ENCODE measurements around the gene SCG3. TPM values are rescaled to one million over a fixed set of nuclear protein-coding genes. Genes with fewer than 3 reads are reported as not detected.

Gene SCG3
- total RNA-seq, 1 donor from 2014 or later: 1.8 TPM

- Histone ChIP-seq H3K79me2 (ENCODE audit: insufficient read depth, low read length) (no peaks in the 10 kb centered on the region), H3K4me3 (ENCODE audit: insufficient read depth, low read depth, low read length) (no peak overlapping the region), H3K9ac (ENCODE audit: low read length) (no peak overlapping the region), H3K27me3 (ENCODE audit: insufficient read depth, low read length) (peaks cover 40% of the 10 kb centered on the region), H2AFZ (ENCODE audit: low read depth, low read length) (no peak overlapping the region), H3K36me3 (ENCODE audit: insufficient read depth, low read length) (no peaks in the 10 kb centered on the region), H3K9me3 (ENCODE audit: insufficient read depth, low read depth, low read length) (no peaks in the 10 kb centered on the region), H4K20me1 (ENCODE audit: insufficient read depth, low read length) (peaks cover 3% of the 10 kb centered on the region), H3K27ac (ENCODE audit: low read depth, low read length) (no peak overlapping the region), H3K4me1 (ENCODE audit: insufficient read depth, low read length) (peaks cover 6% of the 10 kb centered on the region), H3K4me2 (ENCODE audit: low read length) (no peak overlapping the region)
- no peak overlapping the region for H3K4me3 Mint-ChIP-seq (ENCODE audit: unreplicated experiment)
- no peak overlapping the region for H3K27ac Mint-ChIP-seq (ENCODE audit: unreplicated experiment)
- TF ChIP-seq EZH2 (IDR thresholded peaks at IDR 0.05; ENCODE audit: insufficient read depth, low read length) (no peak), CTCF (IDR thresholded peaks at IDR 0.05; ENCODE audit: insufficient read depth, low read depth, low read length) (no peak)
- peaks cover 32% of the 10 kb centered on the region for H3K27me3 Mint-ChIP-seq (ENCODE audit: low read depth, unreplicated experiment)
- H3K36me3 Mint-ChIP-seq (ENCODE audit: low read depth, unreplicated experiment): no peaks in the 10 kb centered on the region
- DNase-seq (ENCODE audit: low read depth): no peak
- no peaks in the 10 kb centered on the region for H3K9me3 Mint-ChIP-seq (ENCODE audit: unreplicated experiment)
- no peak for FAIRE-seq
- H3K4me1 Mint-ChIP-seq (ENCODE audit: low read depth, unreplicated experiment): no peaks in the 10 kb centered on the region
Observed at GRCh38 chr15:51749307-51749706, 68.0 kb downstream of the SCG3 start.

- Mint-ChIP-seq H3K27me3 (ENCODE audit: low read depth, unreplicated experiment) (peaks cover 32% of the 10 kb centered on the region), H3K4me3 (ENCODE audit: unreplicated experiment) (peak overlapping the region; percentile 87)
Observed at GRCh38 chr15:51750186-51750585, 68.9 kb downstream of the SCG3 start.

More at GRCh38 chr15:51750186-51750585, 68.9 kb downstream of the SCG3 start:
- no peaks in the 10 kb centered on the region for H3K36me3 ChIP-seq (ENCODE audit: insufficient read depth, low read length)
- FAIRE-seq (no peak), DNase-seq (ENCODE audit: low read depth) (no peak)
- no peaks in the 10 kb centered on the region for H3K36me3 Mint-ChIP-seq (ENCODE audit: low read depth, unreplicated experiment)
- no peaks in the 10 kb centered on the region for H3K4me1 Mint-ChIP-seq (ENCODE audit: low read depth, unreplicated experiment)
- no peaks in the 10 kb centered on the region for H3K9me3 Mint-ChIP-seq (ENCODE audit: unreplicated experiment)
- H3K9ac ChIP-seq (ENCODE audit: low read length): no peak overlapping the region
- H2AFZ ChIP-seq (ENCODE audit: low read depth, low read length): no peak overlapping the region
- TF ChIP-seq EZH2 (IDR thresholded peaks at IDR 0.05; ENCODE audit: insufficient read depth, low read length): no peak
- TF ChIP-seq CTCF (IDR thresholded peaks at IDR 0.05; ENCODE audit: insufficient read depth, low read depth, low read length): no peak
- no peak overlapping the region for H3K27ac Mint-ChIP-seq (ENCODE audit: unreplicated experiment)
- peaks cover 6% of the 10 kb centered on the region for H3K4me1 ChIP-seq (ENCODE audit: insufficient read depth, low read length)
- H4K20me1 ChIP-seq (ENCODE audit: insufficient read depth, low read length): peaks cover 3% of the 10 kb centered on the region
- no peak overlapping the region for H3K27ac ChIP-seq (ENCODE audit: low read depth, low read length)
- no peak overlapping the region for H3K4me2 ChIP-seq (ENCODE audit: low read length)
- H3K4me3 ChIP-seq (ENCODE audit: insufficient read depth, low read depth, low read length): no peak overlapping the region
- no peaks in the 10 kb centered on the region for H3K79me2 ChIP-seq (ENCODE audit: insufficient read depth, low read length)
- H3K9me3 ChIP-seq (ENCODE audit: insufficient read depth, low read depth, low read length): no peaks in the 10 kb centered on the region
- H3K27me3 ChIP-seq (ENCODE audit: insufficient read depth, low read length): peaks cover 37% of the 10 kb centered on the region

Data from astrocyte (in vitro differentiated cells and primary cell).